Measurements from ENCODE around the gene GPR171.

- no peak for TF ChIP-seq CTCF (IDR thresholded peaks at IDR 0.05)
- TF ChIP-seq EZH2 (IDR thresholded peaks at IDR 0.05), result no peak
- no peak for TF ChIP-seq EZH2phosphoT487 (IDR thresholded peaks at IDR 0.05)
Measured at GRCh38 chr3:151195826-151196225, 7.2 kb downstream of the GPR171 start.
